HFF-Myc (cell line): Measurements from ENCODE around the gene PRELP.

Experiments used
- DNase-seq: peaks from one replicate; pipeline ENCODE4 v3.0.0-alpha.2; 2011; ENCODE audit warnings: low read depth; ENCODE audit errors: extremely low read depth
- H3K4me3 ChIP-seq: replicated peaks from 2 replicates; pipeline ENCODE4 v1.5.1; 2011; ENCODE audit warnings: low read depth, mild to moderate bottlenecking, control low read depth, low read length
- CTCF ChIP-seq: IDR thresholded peaks from 2 replicates; pipeline ENCODE4 v1.5.1; 2012; ENCODE audit warnings: mild to moderate bottlenecking, low read depth, low read length, control low read depth; ENCODE audit errors: missing control alignments

The PRELP gene

GRCh38 chr1:203475012-203475981, at the start of gene PRELP:
TSS of gene PRELP (plus strand) at chr1:203475806. CDS start at chr1:203483185, 7,379 bp downstream.
- H3K4me3 ChIP-seq = 0 out of 2 replicates have a peak within 1 kb of the TSS, but pooled peaks have one; percentile 7
- DNase-seq = no peak
- TF ChIP-seq CTCF = no peak

GRCh38 chr1:203426366-203426765, 49.2 kb upstream of the PRELP start:
- DNase-seq = no peak
- no peak overlapping the region for H3K4me3 ChIP-seq
- TF ChIP-seq CTCF = no peak

GRCh38 chr1:203426870-203427269, 48.7 kb upstream of the PRELP start:
- no peak for TF ChIP-seq CTCF
- no peak for DNase-seq

GRCh38 chr1:203427451-203427850, 48.2 kb upstream of the PRELP start:
- TF ChIP-seq CTCF = no peak
- no peak for DNase-seq
- no peak overlapping the region for H3K4me3 ChIP-seq

More at GRCh38 chr1:203426870-203427269, 48.7 kb upstream of the PRELP start:
- no peak overlapping the region for H3K4me3 ChIP-seq

- TF ChIP-seq CTCF = no peak
- H3K4me3 ChIP-seq = no peak overlapping the region
- DNase-seq = no peak
Measured at GRCh38 chr1:203428981-203429599, 46.5 kb upstream of the PRELP start.

GRCh38 chr1:203435615-203436014, 40.0 kb upstream of the PRELP start:
- no peak for DNase-seq
- no peak overlapping the region for H3K4me3 ChIP-seq
- TF ChIP-seq CTCF = no peak
